Jurkat, Clone E6-1 (cell line): ENCODE data around the gene MKI67.
A peak's percentile ranks its signal among the peaks of the same experiment; 100 is the strongest.
"Not testable (repeated sequence)": the region's sequence is repeated elsewhere in the genome, so short reads cannot be mapped to it uniquely, and the experiment has no call there.

Source experiments
- DNase-seq: peaks from one replicate; pipeline ENCODE4 v3.0.0-alpha.2; 2011; ENCODE audit warnings: low read depth, low spot score
- H3K4me3 ChIP-seq: 2 replicates; pipeline ENCODE4 v1.5.1; 2011; ENCODE audit warnings: mild to moderate bottlenecking, low read length, control low read depth, moderate library complexity

The MKI67 gene

DNA sequence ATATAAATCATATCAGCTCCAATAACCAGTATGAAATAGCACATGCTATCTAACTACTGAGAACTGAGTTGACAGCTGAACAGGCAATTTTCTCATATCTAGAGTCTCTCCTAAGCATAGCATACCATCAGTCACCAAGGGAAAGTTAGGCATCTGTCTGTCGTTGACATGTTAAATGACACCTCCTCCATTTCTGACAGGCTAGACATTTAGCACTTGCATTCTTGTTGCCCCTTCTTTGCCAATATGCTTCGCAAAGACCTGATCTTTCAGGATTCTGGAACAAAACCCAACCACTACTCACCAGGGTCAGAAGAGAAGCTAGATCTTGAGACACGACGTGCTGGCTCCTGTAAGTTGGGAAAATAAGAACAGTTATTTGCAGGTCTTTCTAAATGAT is 10.0 kb downstream of the MKI67 start:
- no peak for DNase-seq
- no peak overlapping the region for H3K4me3 ChIP-seq

GRCh38 chr10:128115356-128115755 is 10.9 kb downstream of the MKI67 start:
- DNase-seq: no peak
- no peak overlapping the region for H3K4me3 ChIP-seq

- no peak for DNase-seq
- H3K4me3 ChIP-seq: no peak overlapping the region
Measured at GRCh38 chr10:128114901-128115300, 11.3 kb downstream of the MKI67 start.

DNA sequence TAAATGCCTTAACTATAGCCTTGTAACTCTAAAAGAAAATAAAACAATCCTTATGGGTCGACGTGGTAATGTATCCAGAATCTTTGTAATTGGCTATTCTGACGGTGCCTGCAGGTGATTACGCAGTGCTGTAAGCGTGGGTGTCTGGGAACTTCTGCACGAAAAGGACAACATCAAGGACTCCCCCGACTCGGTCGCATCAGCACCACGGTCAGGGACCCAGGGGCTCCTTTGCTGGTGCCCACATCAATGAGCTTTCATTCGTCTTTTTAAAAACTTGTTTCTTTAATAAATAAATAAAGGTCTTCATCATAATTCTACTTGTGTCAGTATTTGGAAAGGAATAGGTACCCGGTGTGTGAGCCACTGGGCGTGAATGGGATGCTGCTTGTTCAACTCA is 13.2 kb downstream of the MKI67 start:
- no peak for DNase-seq
- H3K4me3 ChIP-seq: no peak overlapping the region

GRCh38 chr10:128111696-128112095 is 14.5 kb downstream of the MKI67 start:
- no peak overlapping the region for H3K4me3 ChIP-seq
- DNase-seq: no peak

GRCh38 chr10:128110339-128110738 is 15.9 kb downstream of the MKI67 start:
- no peak for DNase-seq
- H3K4me3 ChIP-seq: no peak overlapping the region

GRCh38 chr10:128109707-128110106 is 16.5 kb downstream of the MKI67 start:
- H3K4me3 ChIP-seq: no peak overlapping the region
- no peak for DNase-seq

- no peak for DNase-seq
- no peak overlapping the region for H3K4me3 ChIP-seq
Measured at GRCh38 chr10:128105383-128105782, 20.8 kb downstream of the MKI67 start.

GRCh38 chr10:128103229-128103714 is 23.0 kb downstream of the MKI67 start:
- peak; percentile 84 for DNase-seq

DNA sequence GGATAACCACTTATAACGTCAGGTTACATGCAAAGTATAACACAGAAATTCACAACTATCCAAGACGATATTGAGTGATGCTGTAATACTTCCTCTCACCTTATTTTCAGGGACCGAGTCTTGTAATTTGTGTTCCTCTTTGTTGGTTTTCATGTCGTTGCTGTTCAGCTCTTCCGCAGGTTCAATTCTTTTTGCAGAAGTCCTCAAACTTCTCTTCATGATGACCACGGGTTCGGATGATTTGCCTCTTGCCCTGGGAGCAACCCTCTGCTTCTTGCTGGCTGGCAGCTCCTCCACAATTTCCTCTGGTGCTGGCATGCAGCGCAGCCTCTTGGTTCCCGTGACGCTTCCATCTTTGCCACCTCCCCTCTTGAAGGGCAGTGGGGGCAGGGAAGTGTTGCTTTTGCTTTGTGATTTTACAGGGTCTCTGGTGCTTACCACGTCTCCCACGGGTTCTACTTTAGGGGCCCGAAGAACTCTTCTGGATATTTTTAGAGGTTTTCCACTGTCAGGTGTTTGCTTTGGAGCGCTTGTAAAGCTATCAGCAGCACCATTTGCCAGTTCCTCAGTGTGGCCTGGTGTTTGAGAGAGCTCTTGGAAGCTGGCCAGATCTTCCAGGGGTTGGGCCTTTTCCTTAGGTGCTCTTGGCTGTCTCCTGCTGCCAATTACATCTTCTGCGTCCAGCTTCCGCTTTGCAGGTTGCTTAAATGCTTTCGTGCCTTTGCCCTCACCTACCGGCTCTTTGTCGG is 23.6 kb downstream of the MKI67 start:
- no peak for DNase-seq
- no peak overlapping the region for H3K4me3 ChIP-seq

More at GRCh38 chr10:128103229-128103714, 23.0 kb downstream of the MKI67 start:
- H3K4me3 ChIP-seq: no peak overlapping the region

- no peak for DNase-seq
Measured at GRCh38 chr10:128101901-128102300, 24.3 kb downstream of the MKI67 start.

GRCh38 chr10:128099901-128100300 is 26.3 kb downstream of the MKI67 start:
- no peak for DNase-seq
- no peak overlapping the region for H3K4me3 ChIP-seq

More at GRCh38 chr10:128101901-128102300, 24.3 kb downstream of the MKI67 start:
- H3K4me3 ChIP-seq: no peak overlapping the region

GRCh38 chr10:128098631-128099030 is 27.6 kb downstream of the MKI67 start:
- DNase-seq: no peak

DNA sequence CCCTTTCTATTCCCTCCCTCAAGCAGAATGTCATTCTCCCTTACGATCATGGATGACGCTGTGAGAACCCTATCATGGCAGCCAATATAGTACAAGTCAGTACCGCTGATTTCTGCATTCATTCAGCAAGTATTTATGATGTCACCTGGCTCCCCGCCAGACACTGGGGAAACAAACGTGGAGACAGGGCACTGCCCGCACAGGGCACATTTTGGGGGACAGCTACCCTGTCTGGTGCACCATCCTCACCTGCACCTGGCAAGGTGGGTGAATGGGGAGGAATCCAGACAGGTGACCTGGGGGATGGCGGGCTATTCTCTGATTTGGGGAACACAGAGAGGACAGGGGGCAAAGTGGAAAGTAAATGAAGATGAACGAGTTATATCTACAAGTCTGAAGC is 28.4 kb downstream of the MKI67 start:
- no peak overlapping the region for H3K4me3 ChIP-seq
- no peak for DNase-seq

More at GRCh38 chr10:128098631-128099030, 27.6 kb downstream of the MKI67 start:
- H3K4me3 ChIP-seq: no peak overlapping the region

GRCh38 chr10:128096486-128097199 is 29.6 kb downstream of the MKI67 start:
- H3K4me3 ChIP-seq: no peak overlapping the region
- DNase-seq: no peak

GRCh38 chr10:128095753-128096469 is 30.3 kb downstream of the MKI67 start:
- H3K4me3 ChIP-seq: no peak overlapping the region
- DNase-seq: peak; percentile 67

- no peak overlapping the region for H3K4me3 ChIP-seq
- peak; percentile 45 for DNase-seq
Measured at GRCh38 chr10:128095027-128095752, 31.0 kb downstream of the MKI67 start.

- not testable (repeated sequence) for DNase-seq
Measured at GRCh38 chr10:128094596-128094995, 31.6 kb downstream of the MKI67 start.

DNA sequence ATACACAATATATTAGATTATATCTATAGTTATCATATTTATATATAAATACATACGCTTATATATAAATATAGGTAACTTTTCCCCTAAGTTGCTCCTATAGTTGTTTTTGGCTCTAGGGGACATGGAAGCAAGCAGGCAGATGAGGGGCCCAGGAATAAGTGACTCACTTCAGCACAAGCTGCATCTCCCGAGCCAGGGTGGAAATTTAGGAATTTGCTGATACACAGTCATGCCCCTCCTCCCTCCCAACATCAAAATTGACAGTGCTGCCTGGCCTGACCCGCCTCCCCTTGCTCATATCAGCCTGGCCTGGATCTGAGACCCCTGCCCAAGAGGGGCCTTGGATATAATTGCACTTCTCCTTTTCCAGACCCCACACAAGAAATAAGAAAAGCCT is 33.8 kb downstream of the MKI67 start:
- DNase-seq: no peak
- no peak overlapping the region for H3K4me3 ChIP-seq

More at GRCh38 chr10:128094596-128094995, 31.6 kb downstream of the MKI67 start:
- H3K4me3 ChIP-seq: not testable (repeated sequence)
